NAMALWA (cell line): ENCODE results near the gene TCF12.
A peak's percentile ranks its signal among the peaks of the same experiment; 100 is the strongest.

Experiments used
- DNase-seq: peaks from one replicate; pipeline ENCODE4 v3.0.0-alpha.2; 2015; ENCODE audit warnings: low spot score

Gene TCF12

DNA sequence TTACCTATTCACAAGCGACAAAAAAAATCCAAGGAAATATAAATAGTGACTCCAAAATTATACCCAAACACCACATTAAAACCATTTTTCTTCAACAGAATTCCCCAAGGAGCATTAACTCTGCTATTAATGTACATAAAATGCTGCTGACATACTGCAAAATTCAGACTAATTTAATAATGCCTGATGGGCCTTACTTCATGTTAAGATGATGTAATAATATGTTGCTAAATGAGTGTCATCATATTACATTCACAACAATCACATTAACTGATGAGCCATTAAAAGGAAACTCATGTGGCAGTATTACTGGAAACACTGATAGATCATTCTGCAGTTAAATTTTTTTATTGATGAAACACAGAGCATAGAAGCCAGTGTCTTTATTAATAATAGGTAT, 253.0 kb downstream of the TCF12 start:
- no peak for DNase-seq

DNA sequence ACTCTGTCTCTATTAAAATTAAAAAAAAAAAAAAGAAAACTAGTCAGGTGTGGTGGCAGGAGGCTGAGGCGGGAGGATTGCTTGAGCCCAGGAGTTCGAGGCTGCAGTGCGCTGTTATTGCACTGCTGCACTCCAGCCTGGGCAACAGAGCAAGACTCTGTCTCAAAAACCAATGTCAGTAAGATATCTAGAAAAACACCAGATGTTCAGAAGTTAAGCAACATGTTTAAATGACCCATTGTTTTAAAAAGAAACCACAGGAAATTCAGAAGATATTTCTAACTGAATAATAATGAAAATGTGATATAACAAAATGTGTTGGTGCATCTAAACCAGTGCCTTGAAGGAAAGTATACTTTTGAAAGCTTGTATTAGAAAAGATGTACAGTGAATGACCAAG, 254.5 kb downstream of the TCF12 start:
- DNase-seq: no peak

DNA sequence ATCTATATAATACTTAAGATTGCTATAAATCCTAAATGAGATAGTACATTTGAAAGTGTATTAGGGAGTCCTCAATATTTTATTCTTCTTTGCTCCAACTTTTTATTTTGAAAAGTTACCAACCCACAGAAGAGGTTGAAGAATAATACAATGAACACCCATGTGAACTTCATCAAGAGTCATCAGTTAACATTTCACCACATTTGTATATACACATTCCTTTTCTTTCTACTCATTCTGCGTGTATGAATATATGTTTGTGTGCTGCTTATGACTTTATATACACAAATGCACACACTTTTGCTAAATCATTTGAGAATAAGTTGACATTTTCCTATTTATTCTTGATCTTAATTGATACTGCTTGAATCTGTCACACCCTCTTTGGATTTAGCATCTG, 264.6 kb downstream of the TCF12 start:
- DNase-seq: no peak

DNA sequence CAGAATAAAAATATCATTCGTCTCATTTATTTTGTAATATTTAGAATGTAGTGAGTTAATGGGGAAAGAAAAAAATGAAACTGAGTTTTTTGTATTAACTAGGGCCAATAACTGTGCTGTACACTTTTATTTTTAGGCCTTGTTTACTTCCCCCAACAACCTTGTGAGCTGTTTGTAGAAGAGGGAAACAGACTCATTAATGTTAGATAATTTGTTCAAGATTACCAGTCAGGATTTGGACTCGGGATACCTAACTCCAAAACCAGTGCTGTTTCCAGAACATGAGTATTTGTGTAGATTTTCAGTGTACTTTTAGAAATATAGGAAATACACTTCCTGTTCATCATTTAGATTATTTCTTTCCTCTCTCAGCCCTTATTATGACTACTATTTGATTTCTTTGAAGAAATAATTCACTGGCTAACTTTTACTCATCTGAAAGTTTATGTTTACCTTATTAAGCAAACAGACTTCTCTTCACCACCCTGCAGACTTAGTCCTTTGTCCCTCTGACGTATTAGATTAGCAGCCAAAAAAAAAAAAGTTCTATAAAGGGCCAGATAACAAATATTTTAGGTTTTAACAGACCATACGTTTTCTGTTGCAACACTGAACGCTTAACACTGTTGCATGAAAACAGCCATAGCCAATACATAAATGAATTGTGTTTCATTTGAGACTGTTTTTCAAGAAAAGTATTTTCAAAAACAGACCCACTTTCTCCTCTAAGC, 265.3 kb downstream of the TCF12 start:
- DNase-seq: no peak

DNA sequence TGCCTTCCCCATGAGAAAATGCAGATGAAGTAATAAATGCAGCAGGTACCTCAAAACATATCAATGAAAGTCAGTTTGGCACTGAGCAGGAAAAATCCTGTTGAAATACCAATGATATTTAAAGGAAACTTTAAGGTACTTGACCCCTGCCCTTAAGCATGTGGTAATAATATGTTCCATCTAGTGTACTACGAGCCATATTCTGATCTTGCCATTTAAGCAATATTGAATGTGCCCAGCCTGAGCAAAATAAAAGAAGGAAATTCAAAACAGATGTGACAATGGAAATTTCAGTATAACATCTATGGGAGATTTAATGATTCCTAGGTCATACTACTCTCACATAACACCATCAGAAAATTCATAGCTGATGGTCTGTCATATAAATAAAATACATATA, 266.1 kb downstream of the TCF12 start:
- no peak for DNase-seq

DNA sequence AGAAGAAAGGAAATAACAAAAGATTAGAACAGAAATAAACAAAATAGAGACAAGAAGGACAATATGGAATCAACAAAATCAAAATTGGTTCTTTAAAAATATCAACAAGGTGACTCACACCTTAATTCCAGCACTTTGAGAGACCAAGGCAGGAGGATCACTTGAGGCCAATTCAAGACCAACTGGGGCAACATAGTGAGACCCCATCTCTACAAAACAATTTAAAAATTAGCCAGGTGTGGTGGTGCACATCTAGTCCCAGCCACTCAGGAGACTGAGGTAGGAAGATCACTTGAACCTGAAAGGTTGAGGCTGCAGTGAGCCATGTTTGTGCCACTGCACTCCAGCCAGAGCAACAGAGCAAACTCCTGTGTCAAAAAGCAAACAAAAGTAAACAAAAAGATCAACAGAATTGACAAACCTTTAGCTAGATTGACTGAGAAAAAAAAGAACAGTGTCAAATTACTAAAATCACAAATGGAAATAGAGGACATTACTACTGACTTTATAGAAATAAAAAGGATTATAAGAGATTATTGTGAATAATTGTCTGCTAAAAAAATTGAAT, 267.1 kb downstream of the TCF12 start:
- DNase-seq: no peak

DNA sequence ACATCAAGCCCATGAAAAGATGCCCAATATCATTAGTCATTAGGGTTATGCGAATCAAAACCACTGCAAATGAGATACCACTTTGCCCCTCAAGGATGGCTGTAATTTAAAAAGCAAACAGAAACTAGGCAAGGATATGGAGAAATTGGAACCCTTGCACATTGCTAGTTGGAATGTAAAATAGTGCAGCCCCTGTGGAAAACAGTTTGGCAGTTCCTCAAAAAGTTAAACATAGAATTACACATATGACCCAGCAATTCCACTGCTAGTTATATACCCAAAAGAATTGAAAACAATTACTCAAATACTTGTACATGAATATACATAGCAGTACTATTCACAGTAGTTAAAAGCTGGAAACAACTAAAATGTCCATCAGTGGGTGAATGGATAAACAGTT, 271.0 kb downstream of the TCF12 start:
- DNase-seq: no peak

DNA sequence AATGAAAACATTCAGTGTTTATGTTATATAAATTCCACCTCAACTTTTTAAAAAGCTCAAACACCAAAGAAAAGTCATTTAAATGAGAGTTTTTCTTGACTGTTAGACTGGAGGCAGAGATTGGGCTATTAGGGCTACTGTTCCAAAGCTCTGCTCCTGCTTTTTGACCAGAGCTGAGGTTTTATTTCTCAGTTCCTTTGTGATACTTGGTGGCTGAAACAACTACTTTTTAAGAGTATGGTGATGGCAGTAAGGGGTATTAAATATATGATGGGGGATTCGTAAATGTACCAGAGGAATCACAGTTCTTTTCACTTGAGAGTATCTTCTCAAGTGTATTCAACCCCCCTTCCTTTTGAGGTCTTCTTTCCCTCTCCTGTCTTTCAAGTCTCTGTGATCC, 271.8 kb downstream of the TCF12 start:
- no peak for DNase-seq

DNA sequence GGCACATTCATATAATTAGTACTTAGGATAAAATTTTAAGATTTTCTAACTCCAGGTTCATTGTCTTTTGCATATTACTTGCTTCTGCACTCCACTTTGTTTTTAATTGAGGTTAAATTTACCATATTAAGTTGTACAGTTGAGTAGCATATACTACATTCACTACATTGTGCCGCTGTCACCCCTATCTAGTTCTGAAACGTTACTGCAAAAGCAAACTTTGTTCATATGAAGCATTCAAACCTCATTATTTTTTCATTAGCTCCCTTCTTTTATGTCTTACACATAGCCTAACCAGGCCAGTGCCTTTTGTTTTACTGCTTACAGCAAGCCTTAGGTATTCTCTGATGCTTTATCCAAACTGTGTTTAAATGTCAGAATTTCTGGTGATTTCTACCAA, 274.7 kb downstream of the TCF12 start:
- no peak for DNase-seq

DNA sequence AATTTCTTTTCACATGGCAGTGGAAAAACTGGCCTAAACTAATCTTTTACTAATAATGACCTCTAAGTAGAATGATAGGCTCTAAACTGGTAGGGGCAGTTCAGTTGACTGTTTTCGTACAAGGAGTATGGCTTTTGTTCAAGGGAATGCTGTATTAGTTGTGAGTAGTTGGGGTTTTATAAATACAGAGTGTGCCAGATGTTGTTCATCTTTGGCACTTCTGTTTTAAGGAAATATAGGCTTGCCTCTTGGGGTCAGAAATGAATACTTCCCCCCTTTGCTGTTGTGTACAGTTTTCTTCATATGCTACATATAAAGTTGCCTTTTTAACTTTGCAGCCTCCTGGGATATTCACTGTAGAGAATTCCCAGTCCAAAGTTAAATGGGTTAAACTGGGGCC, 276.9 kb downstream of the TCF12 start:
- DNase-seq: no peak

DNA sequence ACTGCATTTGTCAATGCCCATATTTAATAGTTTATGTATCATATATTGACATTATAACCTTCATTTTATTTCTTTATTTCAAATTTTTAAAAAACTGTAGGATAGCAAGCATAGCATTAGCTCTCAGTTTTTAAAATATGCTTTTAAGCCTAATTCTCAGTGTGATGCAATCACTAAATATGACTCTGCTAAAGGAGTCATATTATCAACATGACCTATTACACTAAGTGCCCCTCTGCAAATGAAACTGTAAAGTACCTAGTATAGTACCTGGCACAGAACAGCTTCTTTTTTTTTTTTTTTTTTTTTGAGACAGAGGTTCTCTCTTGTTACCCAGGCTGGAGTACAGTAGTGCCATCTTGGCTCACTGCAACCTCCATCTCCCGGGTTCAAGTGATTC, 278.4 kb downstream of the TCF12 start:
- no peak for DNase-seq

DNA sequence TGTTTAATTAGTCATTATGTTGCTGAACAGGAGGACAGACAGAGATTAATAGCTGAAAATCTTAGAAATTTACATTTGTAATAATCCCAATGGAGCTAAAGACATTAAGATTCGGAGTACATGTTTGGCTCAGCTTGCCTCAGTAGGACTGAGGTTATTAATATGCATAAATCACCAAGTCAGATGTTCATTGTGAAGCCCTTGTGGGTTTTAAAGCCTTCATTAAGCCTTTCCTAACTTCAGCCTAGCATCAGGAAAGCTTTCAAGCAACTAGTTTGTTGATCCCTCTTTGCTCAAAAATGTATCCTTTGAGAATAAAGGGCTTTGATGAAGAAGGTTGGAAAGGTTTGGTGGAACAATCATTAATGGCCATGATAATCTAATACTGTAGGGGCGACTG, 279.7 kb downstream of the TCF12 start:
- DNase-seq: no peak

DNA sequence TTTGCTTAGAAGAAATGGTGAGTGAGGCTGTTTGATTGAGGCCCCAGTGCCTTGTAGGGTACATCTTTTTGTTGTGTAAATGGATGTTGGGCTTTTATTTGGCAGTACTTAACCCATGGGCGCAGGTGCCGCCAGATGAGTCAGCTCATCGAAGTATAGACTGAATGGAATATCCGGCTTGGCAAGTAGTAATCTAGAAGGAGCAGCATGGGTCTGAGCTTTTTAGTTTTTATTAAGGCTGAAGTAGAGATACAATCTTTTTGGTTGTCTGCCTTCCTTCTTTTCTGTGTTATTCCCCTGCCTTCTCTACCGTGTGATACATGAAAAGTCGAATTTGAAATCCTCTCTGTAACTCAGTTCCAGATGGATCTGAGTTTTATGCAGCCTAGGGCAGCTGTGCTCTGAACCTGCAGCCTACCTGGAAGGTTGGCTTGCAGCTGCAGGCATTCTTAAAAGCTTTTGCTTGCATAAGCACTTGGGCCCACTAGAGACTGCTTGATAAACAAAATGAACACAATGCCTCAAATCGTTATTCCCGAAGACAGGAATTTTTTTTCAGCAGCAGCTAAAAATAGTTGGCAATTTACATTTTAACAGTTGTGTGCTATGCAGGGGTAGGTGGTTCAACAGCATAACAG, 280.3 kb downstream of the TCF12 start:
- DNase-seq: no peak

DNA sequence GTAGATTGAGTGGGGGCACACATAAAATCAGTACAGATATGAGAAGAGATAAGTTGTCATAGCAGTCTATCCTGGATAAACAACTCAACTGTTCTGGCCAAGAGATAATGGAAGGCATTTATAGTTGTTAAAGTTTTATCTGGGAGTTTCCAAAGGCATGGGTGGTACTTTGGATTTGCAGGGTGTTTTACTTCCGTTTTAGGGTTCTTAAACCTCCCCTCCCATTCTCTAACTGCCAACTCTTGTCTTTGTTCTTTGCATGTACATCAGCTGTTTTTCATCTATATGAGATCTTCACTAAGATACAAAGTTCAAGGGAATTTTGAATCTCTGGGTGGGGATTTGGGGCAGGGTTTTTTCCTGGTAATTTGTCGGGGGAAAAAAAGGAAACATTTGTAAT, 283.1 kb downstream of the TCF12 start:
- DNase-seq: no peak

DNA sequence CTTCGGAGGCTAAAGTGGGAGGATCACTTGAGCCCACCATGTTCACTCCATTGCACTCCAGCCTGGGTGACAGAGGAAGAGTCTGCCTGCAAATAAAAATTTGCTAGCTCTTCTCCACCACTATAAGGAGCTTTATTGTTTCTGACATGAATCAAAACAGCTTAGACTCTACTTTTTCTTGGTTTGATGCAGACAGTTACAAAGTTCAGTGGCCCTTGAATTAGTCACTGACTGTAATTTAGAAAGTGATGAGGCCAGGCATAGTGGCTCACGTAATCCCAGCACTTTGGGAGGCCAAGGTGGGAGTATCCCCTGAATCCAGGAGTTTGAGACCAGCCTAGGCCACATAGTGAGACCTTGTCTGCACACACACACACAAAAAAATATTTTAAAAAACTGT, 285.5 kb downstream of the TCF12 start:
- no peak for DNase-seq

DNA sequence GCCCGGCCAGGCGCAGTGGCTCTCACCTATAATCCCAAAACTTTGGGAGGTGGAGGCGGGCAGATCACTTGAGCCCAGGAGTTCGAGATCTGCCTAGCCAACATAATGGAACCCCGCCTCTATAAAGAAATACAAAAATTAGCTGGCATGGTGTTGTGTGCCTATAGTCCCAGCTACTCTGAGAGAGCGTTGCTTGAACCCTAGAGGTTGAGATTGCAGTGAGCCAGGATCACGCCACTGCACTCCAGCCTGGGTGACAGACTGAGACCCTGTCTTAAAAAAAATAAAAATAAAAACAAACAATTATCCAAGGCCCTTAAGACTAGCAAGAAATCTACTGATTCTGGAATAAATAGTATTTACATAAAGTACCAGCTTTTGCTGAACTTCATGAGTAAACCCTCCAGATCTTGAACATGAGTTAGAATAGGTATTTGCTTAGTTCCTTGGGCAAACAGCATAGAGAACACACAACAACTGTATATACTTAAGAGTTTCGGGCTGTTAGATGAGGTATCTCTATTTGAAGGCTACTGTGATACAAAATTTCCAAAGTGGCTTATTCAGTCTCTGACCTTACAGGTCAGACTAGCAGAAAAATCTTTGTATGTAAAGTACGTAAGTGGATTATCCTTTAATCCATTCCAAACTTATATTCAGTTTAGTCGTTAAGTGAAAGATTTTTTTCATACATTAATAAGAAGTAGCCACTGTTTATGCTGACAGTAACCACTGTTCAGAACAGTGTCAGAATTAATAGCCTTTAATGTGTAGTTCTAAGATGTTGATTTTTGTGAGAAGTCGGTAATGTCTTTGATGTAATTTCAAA, 286.8 kb downstream of the TCF12 start:
- no peak for DNase-seq

DNA sequence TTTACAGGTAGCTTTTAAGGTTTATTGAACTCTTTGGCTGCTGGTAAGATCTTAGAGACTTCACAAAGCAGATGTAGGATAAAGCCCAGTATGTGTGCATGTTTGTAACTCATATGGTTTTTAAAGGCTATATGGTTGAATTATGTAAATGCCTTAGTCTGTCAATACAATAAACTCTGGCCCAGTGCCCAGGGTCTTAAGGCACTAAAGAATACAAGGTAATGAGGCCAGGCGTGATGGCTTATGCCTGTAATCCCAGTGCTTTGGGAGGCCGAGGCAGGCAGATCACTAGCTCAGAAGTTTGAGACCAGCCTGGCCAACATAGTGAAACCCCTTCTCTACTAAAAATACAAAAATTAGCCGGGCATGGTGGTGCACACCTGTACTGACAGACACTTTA, 287.6 kb downstream of the TCF12 start:
- no peak for DNase-seq

DNA sequence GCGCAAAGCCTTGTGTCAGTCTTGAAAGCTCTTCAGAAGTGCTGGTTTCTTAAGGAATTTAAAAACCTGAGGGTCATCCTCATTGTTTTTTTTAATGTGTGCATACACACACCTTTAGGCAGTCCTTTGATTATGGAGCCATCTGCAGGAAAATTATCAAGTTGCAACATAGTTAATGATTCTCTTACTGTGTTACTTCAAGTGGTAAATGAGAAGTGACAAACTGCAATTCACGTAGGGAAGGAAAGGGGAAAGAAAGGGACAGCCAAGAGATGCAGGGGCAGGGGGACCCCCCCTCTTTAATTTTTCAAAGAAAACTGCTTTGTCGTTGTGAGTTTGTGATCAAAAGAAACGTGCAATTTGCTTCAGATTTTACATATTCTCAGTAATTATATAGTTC, 295.4 kb downstream of the TCF12 start:
- DNase-seq: peak; percentile 69

DNA sequence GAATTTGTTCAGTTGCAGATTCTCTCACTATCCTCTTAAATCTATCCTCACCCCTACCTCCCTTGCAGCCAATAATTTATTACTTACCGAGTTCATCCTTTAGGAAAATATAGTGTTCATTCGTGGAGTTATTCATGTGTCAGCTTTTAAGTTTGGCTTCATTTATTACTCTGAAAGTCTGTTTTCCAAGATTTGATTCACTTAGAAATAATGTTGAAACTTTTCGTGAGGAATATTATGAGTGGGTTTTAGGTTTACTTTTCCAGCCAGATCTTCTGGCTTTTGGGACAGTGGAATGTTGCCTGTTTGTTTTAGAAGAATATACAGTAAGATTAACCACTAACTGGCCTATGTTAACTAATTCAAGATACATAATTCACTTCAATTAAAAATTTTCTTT, 296.9 kb downstream of the TCF12 start:
- DNase-seq: no peak

DNA sequence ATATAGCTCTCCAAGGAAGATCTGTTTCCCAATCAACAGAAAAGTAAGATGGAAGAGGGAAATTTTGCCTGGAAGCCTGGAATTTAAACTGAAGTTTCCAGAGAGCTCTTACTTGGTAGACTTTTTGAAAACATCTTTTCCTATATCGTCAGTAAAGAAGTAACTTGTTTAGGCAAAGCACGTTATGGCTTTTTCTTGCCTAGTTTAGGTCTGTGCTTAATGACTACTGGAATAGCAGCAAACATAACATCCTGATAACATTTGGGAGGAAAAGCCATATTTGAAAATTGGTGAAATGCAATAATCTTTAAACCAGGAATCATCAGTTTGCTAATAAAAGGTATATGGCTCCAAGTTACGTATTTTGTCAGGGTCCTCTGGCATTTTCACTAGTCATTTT, 297.4 kb downstream of the TCF12 start:
- no peak for DNase-seq

DNA sequence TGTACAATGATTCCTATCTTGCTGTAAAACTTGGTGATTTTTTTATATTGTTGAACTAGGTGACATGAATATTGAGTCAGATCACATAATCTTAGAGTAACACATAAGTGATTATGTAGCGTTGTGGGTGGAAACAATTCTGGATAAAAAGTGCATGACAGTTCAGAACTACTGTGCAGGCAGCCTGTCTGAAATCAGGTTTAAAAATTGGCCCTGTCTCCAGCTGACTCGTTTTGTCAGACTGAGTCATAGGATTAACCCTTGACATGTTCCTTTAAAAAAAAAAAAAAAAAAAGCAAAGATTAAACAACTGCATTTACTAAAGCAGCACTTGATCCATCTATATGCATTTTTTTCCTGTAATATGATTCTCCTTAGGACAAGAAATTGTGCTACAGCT, 297.8 kb downstream of the TCF12 start:
- no peak for DNase-seq

DNA sequence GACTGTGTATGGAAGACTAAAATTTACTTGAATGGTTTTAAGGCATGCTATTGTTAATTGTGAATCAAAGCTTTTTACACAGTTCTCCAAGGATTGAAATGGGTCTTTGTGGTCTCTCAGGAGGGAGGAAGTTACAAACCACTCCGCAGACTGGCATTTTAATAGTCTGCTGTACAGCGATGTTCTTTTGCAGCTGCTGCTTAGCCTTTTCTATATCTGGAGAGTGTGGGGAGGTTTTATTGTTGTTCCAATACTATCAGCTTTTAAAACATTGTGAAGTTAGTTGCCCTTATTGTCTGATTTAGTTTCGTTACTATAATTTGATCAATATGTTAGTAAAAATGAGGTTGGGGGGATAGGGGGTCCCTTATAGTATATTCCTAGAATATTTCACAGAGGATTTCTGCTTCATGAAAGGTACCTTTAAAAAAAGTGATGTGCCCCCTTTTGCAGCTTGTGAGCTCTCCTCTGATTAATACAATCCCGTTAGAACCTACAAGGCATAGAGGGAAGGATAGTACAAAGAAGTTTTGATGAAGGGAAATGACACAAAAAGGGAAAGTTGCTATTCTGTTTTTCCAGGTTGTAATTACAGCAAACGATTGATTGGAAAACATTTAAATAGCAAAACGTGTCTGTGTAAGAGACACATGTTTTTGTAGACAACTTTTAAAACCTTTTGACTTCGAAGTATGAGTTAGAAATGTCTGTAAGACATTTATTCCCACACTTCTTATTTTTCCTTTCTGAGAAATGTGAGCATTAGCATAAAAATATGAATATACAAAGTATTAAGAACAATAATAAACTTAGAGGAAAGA, 299.5 kb downstream of the TCF12 start:
- peak; percentile 38 for DNase-seq
